Stomach (tissue), 4 donors: ENCODE measurements around the gene TRPV3.

Experiments used
- CTCF ChIP-seq, 7 experiments: fragments of 450-650 bp in 4 of 7; fragments of 200-600 bp in 3 of 7; sonication (generic) in 3 of 7; IDR thresholded peaks; one replicate each; pipeline ENCODE4 v1.5.1; 2016 to 2019; ENCODE audit warnings: antibody characterized with exemption in 7 of 7, control low read depth in 2 of 7, mild to moderate bottlenecking in 1 of 7
- EP300 ChIP-seq: sonication (generic); formaldehyde crosslinking; IDR thresholded peaks from one replicate; pipeline ENCODE4 v1.6.1; 2017; ENCODE audit warnings: antibody characterized with exemption
- POLR2A ChIP-seq, 4 donors: fragments of 450-650 bp; IDR thresholded peaks; one replicate each; pipeline ENCODE4 v1.6.1; 2016; ENCODE audit warnings: antibody characterized with exemption in 4 of 4, control low read depth in 2 of 4, mild to moderate bottlenecking in 1 of 4, moderate library complexity in 1 of 4
- POLR2AphosphoS5 ChIP-seq, 3 donors: sonication (generic); formaldehyde crosslinking; IDR thresholded peaks; one replicate each; pipeline ENCODE4 v1.6.1; 2016; ENCODE audit warnings: antibody characterized with exemption in 3 of 3

- no peak for TF ChIP-seq POLR2A (IDR thresholded peaks at IDR 0.05)
- TF ChIP-seq CTCF (IDR thresholded peaks at IDR 0.05), result no peak
- TF ChIP-seq POLR2AphosphoS5 (IDR thresholded peaks at IDR 0.05), result no peak
- no peak for TF ChIP-seq EP300
Measured at GRCh38 chr17:3553419-3554401, 3.9 kb downstream of the TRPV3 start.
